Endothelial cell of umbilical vein (primary cell): ENCODE measurements around the gene HYOU1.
"Not testable (repeated sequence)": the region's sequence is repeated elsewhere in the genome, so short reads cannot be mapped to it uniquely, and the experiment has no call there.

Experiments used
- CTCF ChIP-seq, 2 donors: IDR thresholded peaks; 1 replicate in 1 of 2; 2 replicates in 1 of 2; pipeline ENCODE4 v1.5.1; 2011; ENCODE audit warnings: low read length in 2 of 2, mild to moderate bottlenecking in 2 of 2, moderate library complexity in 2 of 2, control low read depth in 1 of 2, inconsistent platforms in 1 of 2, low read depth in 1 of 2; ENCODE audit not compliant: insufficient read depth in 1 of 2; ENCODE audit errors: extremely low read depth in 1 of 2
- POLR2A ChIP-seq: IDR thresholded peaks from 2 replicates; pipeline ENCODE4 v1.6.1; 2012; ENCODE audit warnings: low read depth, mild to moderate bottlenecking, control low read depth, low read length

- TF ChIP-seq POLR2A; CTCF (IDR thresholded peaks at IDR 0.05; ENCODE audit: extremely low read depth in 1 of 2, insufficient read depth in 1 of 2, low read depth in 1 of 2, low read length in 2 of 2): not testable (repeated sequence)
These were observed 2.1 kb upstream of the HYOU1 start for GRCh38 chr11:119059128-119059527.
